ENCODE data around the gene HLA-A.

- TF ChIP-seq CTCF (IDR thresholded peaks at IDR 0.05 in 2 of 3, conservative IDR thresholded peaks at IDR 0.05 in 1 of 3; ENCODE audit: borderline replicate concordance in 1 of 3, insufficient read depth in 1 of 3, low read depth in 2 of 3, low read length in 2 of 3) (no peak), CEBPB (IDR thresholded peaks at IDR 0.05; ENCODE audit: low read depth) (no peak), EZH2 (IDR thresholded peaks at IDR 0.05) (no peak), POLR2AphosphoS5 (IDR thresholded peaks at IDR 0.05; ENCODE audit: low read depth, low read length) (no peak), JUND (IDR thresholded peaks at IDR 0.05) (no peak), MAX (IDR thresholded peaks at IDR 0.05) (no peak), RAD21 (IDR thresholded peaks at IDR 0.05; ENCODE audit: low read depth) (no peak), POLR2A (IDR thresholded peaks at IDR 0.05; ENCODE audit: borderline replicate concordance, extremely low read depth, insufficient read depth, insufficient read length) (no peak), ZNF274 (IDR thresholded peaks at IDR 0.05; ENCODE audit: low read depth, low read length) (no peak), YY1 (IDR thresholded peaks at IDR 0.05; ENCODE audit: extremely low read depth, insufficient replicate concordance, low read depth, low read length) (no peak), TCF7L2 (IDR thresholded peaks at IDR 0.05; ENCODE audit: borderline replicate concordance, extremely low read depth, insufficient read depth, insufficient read length) (no peak), SIN3A (IDR thresholded peaks at IDR 0.05; ENCODE audit: low read depth) (no peak)
- TF ChIP-seq, protein P1, sequence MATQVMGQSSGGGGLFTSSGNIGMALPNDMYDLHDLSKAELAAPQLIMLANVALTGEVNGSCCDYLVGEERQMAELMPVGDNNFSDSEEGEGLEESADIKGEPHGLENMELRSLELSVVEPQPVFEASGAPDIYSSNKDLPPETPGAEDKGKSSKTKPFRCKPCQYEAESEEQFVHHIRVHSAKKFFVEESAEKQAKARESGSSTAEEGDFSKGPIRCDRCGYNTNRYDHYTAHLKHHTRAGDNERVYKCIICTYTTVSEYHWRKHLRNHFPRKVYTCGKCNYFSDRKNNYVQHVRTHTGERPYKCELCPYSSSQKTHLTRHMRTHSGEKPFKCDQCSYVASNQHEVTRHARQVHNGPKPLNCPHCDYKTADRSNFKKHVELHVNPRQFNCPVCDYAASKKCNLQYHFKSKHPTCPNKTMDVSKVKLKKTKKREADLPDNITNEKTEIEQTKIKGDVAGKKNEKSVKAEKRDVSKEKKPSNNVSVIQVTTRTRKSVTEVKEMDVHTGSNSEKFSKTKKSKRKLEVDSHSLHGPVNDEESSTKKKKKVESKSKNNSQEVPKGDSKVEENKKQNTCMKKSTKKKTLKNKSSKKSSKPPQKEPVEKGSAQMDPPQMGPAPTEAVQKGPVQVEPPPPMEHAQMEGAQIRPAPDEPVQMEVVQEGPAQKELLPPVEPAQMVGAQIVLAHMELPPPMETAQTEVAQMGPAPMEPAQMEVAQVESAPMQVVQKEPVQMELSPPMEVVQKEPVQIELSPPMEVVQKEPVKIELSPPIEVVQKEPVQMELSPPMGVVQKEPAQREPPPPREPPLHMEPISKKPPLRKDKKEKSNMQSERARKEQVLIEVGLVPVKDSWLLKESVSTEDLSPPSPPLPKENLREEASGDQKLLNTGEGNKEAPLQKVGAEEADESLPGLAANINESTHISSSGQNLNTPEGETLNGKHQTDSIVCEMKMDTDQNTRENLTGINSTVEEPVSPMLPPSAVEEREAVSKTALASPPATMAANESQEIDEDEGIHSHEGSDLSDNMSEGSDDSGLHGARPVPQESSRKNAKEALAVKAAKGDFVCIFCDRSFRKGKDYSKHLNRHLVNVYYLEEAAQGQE (IDR thresholded peaks at IDR 0.05; ENCODE audit: low read depth), result no peak
Measured at GRCh38 chr6:29892696-29893095, 49.6 kb upstream of the HLA-A start.

Measured in HCT116 (cell line).